ENCODE data around the gene PARVG.

The PARVG gene

GRCh38 chr22:44145544-44145943 lies 35.2 kb upstream of the PARVG start:
- no peak for DNase-seq
- no peak for TF ChIP-seq POLR2A (IDR thresholded peaks at IDR 0.05; ENCODE audit: low read length)
- no peak for TF ChIP-seq GATA1 (IDR thresholded peaks at IDR 0.05; ENCODE audit: low read depth, low read length)

- TF ChIP-seq POLR2A (IDR thresholded peaks at IDR 0.05; ENCODE audit: low read length) (no peak), GATA1 (IDR thresholded peaks at IDR 0.05; ENCODE audit: low read depth, low read length) (no peak)
- peak in 1 of 2 experiments; percentile 25 for DNase-seq
These were observed 34.5 kb upstream of the PARVG start for GRCh38 chr22:44146088-44146861.

GRCh38 chr22:44147008-44147645 lies 33.6 kb upstream of the PARVG start:
- TF ChIP-seq POLR2A (IDR thresholded peaks at IDR 0.05; ENCODE audit: low read length) (no peak), GATA1 (IDR thresholded peaks at IDR 0.05; ENCODE audit: low read depth, low read length) (no peak)
- no peak for DNase-seq

GRCh38 chr22:44147821-44148574 lies 32.7 kb upstream of the PARVG start:
- TF ChIP-seq POLR2A (IDR thresholded peaks at IDR 0.05; ENCODE audit: low read length) (no peak), GATA1 (IDR thresholded peaks at IDR 0.05; ENCODE audit: low read depth, low read length) (no peak)
- no peak for DNase-seq

GRCh38 chr22:44151676-44152075 lies 29.0 kb upstream of the PARVG start:
- no peak for DNase-seq

GRCh38 chr22:44153710-44154109 lies 27.0 kb upstream of the PARVG start:
- no peak for TF ChIP-seq GATA1 (IDR thresholded peaks at IDR 0.05; ENCODE audit: low read depth, low read length)
- no peak for TF ChIP-seq POLR2A (IDR thresholded peaks at IDR 0.05; ENCODE audit: low read length)
- DNase-seq, result no peak

More at GRCh38 chr22:44151676-44152075, 29.0 kb upstream of the PARVG start:
- TF ChIP-seq GATA1 (IDR thresholded peaks at IDR 0.05; ENCODE audit: low read depth, low read length), result no peak
- no peak for TF ChIP-seq POLR2A (IDR thresholded peaks at IDR 0.05; ENCODE audit: low read length)

- TF ChIP-seq POLR2A (IDR thresholded peaks at IDR 0.05; ENCODE audit: low read length) (no peak), GATA1 (IDR thresholded peaks at IDR 0.05; ENCODE audit: low read depth, low read length) (no peak)
These were observed 26.2 kb upstream of the PARVG start for GRCh38 chr22:44154436-44154942.

GRCh38 chr22:44155115-44155514 lies 25.6 kb upstream of the PARVG start:
- DNase-seq, result no peak
- TF ChIP-seq POLR2A (IDR thresholded peaks at IDR 0.05; ENCODE audit: low read length) (no peak), GATA1 (IDR thresholded peaks at IDR 0.05; ENCODE audit: low read depth, low read length) (no peak)

More at GRCh38 chr22:44154436-44154942, 26.2 kb upstream of the PARVG start:
- DNase-seq, result no peak

- no peak for TF ChIP-seq POLR2A (IDR thresholded peaks at IDR 0.05; ENCODE audit: low read length)
- TF ChIP-seq GATA1 (IDR thresholded peaks at IDR 0.05; ENCODE audit: low read depth, low read length), result no peak
- no peak for DNase-seq
These were observed 22.7 kb upstream of the PARVG start for GRCh38 chr22:44157916-44158618.

GRCh38 chr22:44158816-44159215 lies 21.9 kb upstream of the PARVG start:
- no peak for TF ChIP-seq POLR2A (IDR thresholded peaks at IDR 0.05; ENCODE audit: low read length)
- no peak for TF ChIP-seq GATA1 (IDR thresholded peaks at IDR 0.05; ENCODE audit: low read depth, low read length)
- no peak for DNase-seq

GRCh38 chr22:44159221-44159620 lies 21.5 kb upstream of the PARVG start:
- TF ChIP-seq POLR2A (IDR thresholded peaks at IDR 0.05; ENCODE audit: low read length) (no peak), GATA1 (IDR thresholded peaks at IDR 0.05; ENCODE audit: low read depth, low read length) (no peak)
- no peak for DNase-seq

GRCh38 chr22:44159811-44160210 lies 20.9 kb upstream of the PARVG start:
- TF ChIP-seq POLR2A (IDR thresholded peaks at IDR 0.05; ENCODE audit: low read length), result no peak
- TF ChIP-seq GATA1 (IDR thresholded peaks at IDR 0.05; ENCODE audit: low read depth, low read length), result no peak
- DNase-seq, result no peak

GRCh38 chr22:44160421-44160820 lies 20.3 kb upstream of the PARVG start:
- TF ChIP-seq POLR2A (IDR thresholded peaks at IDR 0.05; ENCODE audit: low read length) (no peak), GATA1 (IDR thresholded peaks at IDR 0.05; ENCODE audit: low read depth, low read length) (no peak)
- no peak for DNase-seq

Measured in erythroblast (primary cell).